HUES6 (cell line): ENCODE data around the gene TNFAIP8.

Source experiments
- H3K27ac ChIP-seq: 2 replicates; pipeline ENCODE4 v1.7.0; 2013; ENCODE audit warnings: low read depth, mild to moderate bottlenecking, low read length, inconsistent platforms
- H3K27me3 ChIP-seq: 2 replicates; pipeline ENCODE4 v1.6.1; 2013; ENCODE audit warnings: low read length; ENCODE audit not compliant: control insufficient read depth, insufficient read depth
- H3K36me3 ChIP-seq: 2 replicates; pipeline ENCODE4 v1.6.1; 2013; ENCODE audit warnings: low read length; ENCODE audit not compliant: control insufficient read depth, insufficient read depth
- H3K4me1 ChIP-seq: 2 replicates; pipeline ENCODE4 v1.6.1; 2013; ENCODE audit warnings: low read length; ENCODE audit not compliant: control insufficient read depth, insufficient read depth
- H3K4me3 ChIP-seq: 2 replicates; pipeline ENCODE4 v1.5.1; 2013; ENCODE audit warnings: low read depth, low read length
- H3K9ac ChIP-seq: one replicate; pipeline ENCODE4 v1.6.1; 2013; ENCODE audit warnings: mild to moderate bottlenecking, low read length
- H3K9me3 ChIP-seq: 2 replicates; pipeline ENCODE4 v1.6.1; 2013; ENCODE audit warnings: low read depth, low read length; ENCODE audit not compliant: control insufficient read depth, insufficient read depth

The TNFAIP8 gene

DNA sequence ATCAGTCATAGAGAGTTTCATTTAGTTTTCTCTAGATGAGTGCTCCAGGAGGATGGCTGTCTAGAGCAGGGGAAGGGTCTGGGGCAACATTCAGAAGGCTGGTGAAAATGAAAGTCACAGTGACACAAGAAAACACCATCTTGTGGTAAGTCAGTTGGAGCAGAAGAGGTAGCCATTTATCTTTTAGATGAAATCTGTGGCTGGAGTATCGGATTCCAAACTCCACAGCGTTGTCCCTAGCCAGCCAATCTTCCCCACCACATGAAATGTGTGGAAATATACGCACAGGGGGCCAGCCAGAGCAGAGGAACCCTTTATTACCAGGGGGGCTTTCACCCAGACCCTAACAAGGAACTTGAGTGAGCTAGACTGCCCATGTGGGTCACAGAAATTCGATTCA is 15.9 kb upstream of the TNFAIP8 start:
- no peak overlapping the region for H3K9ac ChIP-seq

GRCh38 chr5:119340597-119341218 is 15.1 kb upstream of the TNFAIP8 start:
- Histone ChIP-seq H3K4me3 (no peak overlapping the region), H3K27ac (no peak overlapping the region)

More for the DNA sequence above, 15.9 kb upstream of the TNFAIP8 start:
- peaks cover 34% of the 10 kb centered on the region for H3K4me1 ChIP-seq
- no peaks in the 10 kb centered on the region for H3K9me3 ChIP-seq
- H3K36me3 ChIP-seq: no peaks in the 10 kb centered on the region
- no peak overlapping the region for H3K4me3 ChIP-seq
- H3K27ac ChIP-seq: no peak overlapping the region
- no peaks in the 10 kb centered on the region for H3K27me3 ChIP-seq

DNA sequence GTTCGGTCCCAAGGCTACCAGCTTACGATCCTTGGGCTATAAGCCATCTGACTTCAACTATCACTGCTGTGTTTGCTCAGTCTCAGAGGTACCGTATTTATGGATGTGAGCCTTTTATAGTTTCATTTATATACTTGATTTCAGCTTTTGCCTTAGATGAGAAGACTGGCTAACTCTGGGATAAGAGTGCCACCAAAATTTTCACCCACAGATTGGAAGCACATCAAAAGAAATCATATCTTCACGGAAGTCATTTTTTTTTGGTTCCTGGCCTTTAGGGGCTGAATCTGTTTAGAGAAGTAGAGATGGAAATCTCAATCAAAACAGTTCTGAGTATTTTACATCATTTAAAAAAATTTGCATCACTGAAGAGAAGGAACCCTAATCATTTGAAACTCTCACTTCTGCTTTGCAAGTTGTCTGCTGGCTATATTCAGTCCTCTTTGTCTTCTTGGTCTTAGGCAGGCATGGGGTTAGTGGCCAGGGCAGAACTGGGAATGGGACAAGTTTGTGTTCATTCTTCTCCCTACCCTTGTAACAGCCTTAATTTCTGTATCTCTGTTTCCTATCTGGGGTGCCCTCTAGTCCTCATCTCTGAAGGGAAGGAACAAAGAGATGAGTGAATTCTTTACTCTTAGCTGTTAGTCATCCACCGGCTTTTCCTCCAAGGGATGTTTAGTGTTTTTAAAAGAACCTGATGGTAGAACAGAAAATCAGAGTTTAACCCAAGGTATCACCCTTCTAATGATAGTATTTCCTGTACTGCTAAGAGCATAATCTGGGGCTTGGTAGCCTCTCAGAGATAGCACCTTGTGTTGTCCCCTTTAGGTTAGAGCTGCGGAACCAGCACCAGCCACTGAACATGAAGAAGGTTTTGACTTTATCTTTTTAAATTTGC is 14.1 kb upstream of the TNFAIP8 start:
- H3K4me1 ChIP-seq: peaks cover 43% of the 10 kb centered on the region
- no peak overlapping the region for H3K27ac ChIP-seq

More at GRCh38 chr5:119340597-119341218, 15.1 kb upstream of the TNFAIP8 start:
- no peak overlapping the region for H3K9ac ChIP-seq
- H3K36me3 ChIP-seq: no peaks in the 10 kb centered on the region
- H3K4me1 ChIP-seq: peaks cover 34% of the 10 kb centered on the region
- H3K9me3 ChIP-seq: no peaks in the 10 kb centered on the region
- H3K27me3 ChIP-seq: no peaks in the 10 kb centered on the region

GRCh38 chr5:119342406-119342805 is 13.4 kb upstream of the TNFAIP8 start:
- H3K9ac ChIP-seq: no peak overlapping the region
- H3K36me3 ChIP-seq: no peaks in the 10 kb centered on the region
- H3K4me3 ChIP-seq: no peak overlapping the region
- no peaks in the 10 kb centered on the region for H3K27me3 ChIP-seq
- H3K27ac ChIP-seq: no peak overlapping the region
- peaks cover 40% of the 10 kb centered on the region for H3K4me1 ChIP-seq
- no peaks in the 10 kb centered on the region for H3K9me3 ChIP-seq

More for the DNA sequence above, 14.1 kb upstream of the TNFAIP8 start:
- Histone ChIP-seq H3K36me3 (no peaks in the 10 kb centered on the region), H3K4me3 (no peak overlapping the region), H3K27me3 (no peaks in the 10 kb centered on the region), H3K9ac (no peak overlapping the region), H3K9me3 (no peaks in the 10 kb centered on the region)

DNA sequence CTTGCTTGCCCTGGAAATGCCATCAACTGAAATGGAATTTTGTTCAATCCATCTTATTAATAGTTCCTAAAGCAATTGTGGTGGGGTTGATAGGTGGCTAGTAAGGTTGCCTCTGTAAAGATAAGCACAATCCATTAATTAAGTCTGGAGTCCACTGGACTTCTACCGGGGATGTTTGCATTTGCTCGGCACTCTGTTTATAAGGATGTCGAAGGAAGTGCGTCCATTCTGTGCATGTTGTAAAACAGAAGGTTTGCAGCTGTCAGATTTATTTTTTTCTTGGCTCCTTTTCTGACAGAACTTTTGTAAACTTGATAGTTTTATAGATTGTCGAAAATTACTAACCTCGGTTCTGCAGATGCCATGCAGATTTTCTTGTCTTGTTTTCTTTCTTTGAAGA is 12.8 kb upstream of the TNFAIP8 start:
- Histone ChIP-seq H3K36me3 (no peaks in the 10 kb centered on the region), H3K27ac (no peak overlapping the region), H3K4me3 (no peak overlapping the region), H3K9ac (no peak overlapping the region), H3K4me1 (peaks cover 41% of the 10 kb centered on the region), H3K27me3 (no peaks in the 10 kb centered on the region), H3K9me3 (no peaks in the 10 kb centered on the region)

DNA sequence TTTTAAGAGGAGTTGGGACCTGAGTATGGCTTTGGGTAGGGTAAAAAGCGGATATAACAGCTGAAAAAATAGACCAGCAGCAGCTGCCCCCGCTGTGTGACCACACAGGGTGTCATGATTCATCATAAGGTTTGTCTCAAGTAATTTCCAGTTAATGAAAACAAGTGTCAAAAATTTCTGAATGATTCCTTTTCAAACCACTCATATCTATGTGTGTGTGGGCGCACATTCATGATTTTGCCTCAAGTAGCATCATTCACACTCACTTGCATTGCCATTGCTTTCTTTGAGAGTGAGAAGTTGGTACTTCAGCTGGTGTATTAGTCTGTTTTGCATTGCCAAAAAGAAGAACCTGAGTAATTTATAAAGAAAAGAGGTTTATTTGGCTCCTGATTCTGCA is 12.1 kb upstream of the TNFAIP8 start:
- Histone ChIP-seq H3K9me3 (no peaks in the 10 kb centered on the region), H3K4me3 (no peak overlapping the region), H3K9ac (no peak overlapping the region), H3K27me3 (no peaks in the 10 kb centered on the region), H3K36me3 (no peaks in the 10 kb centered on the region), H3K27ac (no peak overlapping the region), H3K4me1 (peaks cover 43% of the 10 kb centered on the region)

GRCh38 chr5:119344231-119344630 is 11.6 kb upstream of the TNFAIP8 start:
- H3K4me1 ChIP-seq: peaks cover 48% of the 10 kb centered on the region
- H3K36me3 ChIP-seq: no peaks in the 10 kb centered on the region
- no peak overlapping the region for H3K9ac ChIP-seq
- H3K27ac ChIP-seq: no peak overlapping the region
- no peaks in the 10 kb centered on the region for H3K9me3 ChIP-seq
- no peaks in the 10 kb centered on the region for H3K27me3 ChIP-seq
- no peak overlapping the region for H3K4me3 ChIP-seq

DNA sequence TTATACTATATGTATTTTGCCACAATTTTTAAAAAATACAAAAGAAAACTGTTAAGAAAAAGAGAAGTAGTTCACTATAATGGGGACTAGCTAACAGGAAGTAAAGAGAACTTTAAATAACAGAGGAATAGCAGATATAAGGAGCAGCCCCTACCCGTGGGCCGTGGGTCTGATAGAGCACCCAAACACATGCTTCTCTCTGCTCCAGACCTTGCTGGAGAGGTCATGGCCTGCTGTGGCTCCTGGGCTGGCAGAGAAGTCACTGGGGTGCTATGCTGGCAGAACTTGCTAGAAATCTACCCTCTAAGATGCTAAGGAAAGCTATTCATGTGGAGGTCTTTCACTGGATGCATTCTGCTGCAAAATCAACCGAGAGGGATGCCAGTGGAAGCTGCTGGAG is 10.0 kb upstream of the TNFAIP8 start:
- Histone ChIP-seq H3K9ac (no peak overlapping the region), H3K27ac (no peak overlapping the region), H3K4me3 (no peak overlapping the region), H3K27me3 (no peaks in the 10 kb centered on the region), H3K36me3 (no peaks in the 10 kb centered on the region), H3K9me3 (no peaks in the 10 kb centered on the region), H3K4me1 (peaks cover 48% of the 10 kb centered on the region)

DNA sequence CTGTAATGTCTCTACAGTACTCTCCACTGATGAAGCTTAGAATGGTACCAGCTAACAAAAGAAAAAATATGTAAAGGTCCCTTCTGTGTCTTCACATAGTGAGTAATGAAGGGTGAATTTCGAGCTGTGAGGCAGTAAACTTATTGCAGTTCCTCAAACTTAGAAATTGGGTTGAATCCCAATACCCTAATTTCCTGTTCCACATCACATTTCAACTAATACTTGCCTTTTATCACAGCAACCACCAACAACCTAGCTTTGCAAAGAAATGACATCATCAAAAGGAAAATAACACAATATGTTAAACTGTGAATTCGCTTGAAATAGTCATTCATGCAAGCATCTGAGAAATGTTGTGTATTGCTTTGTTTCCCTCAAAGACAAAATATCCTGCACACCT is 9.4 kb upstream of the TNFAIP8 start:
- no peaks in the 10 kb centered on the region for H3K27me3 ChIP-seq
- H3K4me1 ChIP-seq: peaks cover 44% of the 10 kb centered on the region
- no peaks in the 10 kb centered on the region for H3K9me3 ChIP-seq
- H3K4me3 ChIP-seq: no peak overlapping the region
- H3K9ac ChIP-seq: no peak overlapping the region
- no peaks in the 10 kb centered on the region for H3K36me3 ChIP-seq
- no peak overlapping the region for H3K27ac ChIP-seq

DNA sequence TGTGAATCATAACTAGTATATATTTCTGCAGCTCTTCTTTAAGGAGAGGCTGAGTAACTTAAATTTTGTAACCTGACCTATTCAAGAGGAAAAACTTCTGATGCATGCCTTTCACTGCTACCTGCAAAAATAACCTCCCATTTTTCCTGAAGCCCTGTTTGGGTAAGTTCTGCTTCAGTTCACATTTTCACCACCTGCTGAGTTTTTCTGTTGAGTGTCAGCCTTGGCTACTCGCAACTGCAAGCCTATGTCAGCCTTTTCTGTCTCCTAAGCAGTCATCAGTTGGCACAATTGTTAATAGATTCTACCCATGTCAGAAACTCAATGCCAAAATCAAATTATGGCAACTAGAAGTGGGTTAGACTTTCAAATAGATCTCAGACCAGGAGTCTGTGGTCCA is 8.2 kb upstream of the TNFAIP8 start:
- Histone ChIP-seq H3K27me3 (no peaks in the 10 kb centered on the region), H3K27ac (no peak overlapping the region), H3K4me3 (no peak overlapping the region), H3K9me3 (no peaks in the 10 kb centered on the region), H3K36me3 (no peaks in the 10 kb centered on the region), H3K9ac (no peak overlapping the region), H3K4me1 (peaks cover 39% of the 10 kb centered on the region)

DNA sequence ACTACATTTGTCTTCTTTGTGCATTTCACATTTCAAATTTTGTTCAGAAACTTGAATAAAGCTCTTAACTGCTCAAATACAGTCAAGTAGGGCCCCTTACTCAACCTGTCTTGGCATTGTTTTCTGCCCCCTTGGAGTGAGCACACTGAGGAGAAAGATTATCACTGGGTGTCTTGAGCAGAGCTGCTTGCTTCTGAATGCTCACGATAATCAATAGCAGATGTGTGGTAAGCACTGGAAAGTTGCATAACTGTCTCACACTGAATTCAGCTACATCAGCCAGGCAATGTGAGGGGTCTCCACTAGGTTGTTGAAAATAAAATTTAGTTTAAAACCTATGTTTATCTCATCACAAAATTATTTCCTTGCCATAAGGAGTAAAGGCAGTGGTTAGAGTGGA is 7.8 kb upstream of the TNFAIP8 start:
- Histone ChIP-seq H3K4me3 (no peak overlapping the region), H3K36me3 (no peaks in the 10 kb centered on the region), H3K27ac (no peak overlapping the region), H3K9me3 (no peaks in the 10 kb centered on the region), H3K27me3 (no peaks in the 10 kb centered on the region), H3K4me1 (peaks cover 39% of the 10 kb centered on the region), H3K9ac (no peak overlapping the region)
